HG03066 (cell line): ENCODE measurements around the gene TBX6.
"Not testable (repeated sequence)": the region's sequence is repeated elsewhere in the genome, so short reads cannot be mapped to it uniquely, and the experiment has no call there.

Experiments
- ATAC-seq: cut with Tn5 transposase; IDR thresholded peaks from one replicate; pipeline ENCODE4 v1.9.1; 2021; ENCODE audit warnings: low read depth; ENCODE audit not compliant: unreplicated experiment

TBX6 gene

DNA sequence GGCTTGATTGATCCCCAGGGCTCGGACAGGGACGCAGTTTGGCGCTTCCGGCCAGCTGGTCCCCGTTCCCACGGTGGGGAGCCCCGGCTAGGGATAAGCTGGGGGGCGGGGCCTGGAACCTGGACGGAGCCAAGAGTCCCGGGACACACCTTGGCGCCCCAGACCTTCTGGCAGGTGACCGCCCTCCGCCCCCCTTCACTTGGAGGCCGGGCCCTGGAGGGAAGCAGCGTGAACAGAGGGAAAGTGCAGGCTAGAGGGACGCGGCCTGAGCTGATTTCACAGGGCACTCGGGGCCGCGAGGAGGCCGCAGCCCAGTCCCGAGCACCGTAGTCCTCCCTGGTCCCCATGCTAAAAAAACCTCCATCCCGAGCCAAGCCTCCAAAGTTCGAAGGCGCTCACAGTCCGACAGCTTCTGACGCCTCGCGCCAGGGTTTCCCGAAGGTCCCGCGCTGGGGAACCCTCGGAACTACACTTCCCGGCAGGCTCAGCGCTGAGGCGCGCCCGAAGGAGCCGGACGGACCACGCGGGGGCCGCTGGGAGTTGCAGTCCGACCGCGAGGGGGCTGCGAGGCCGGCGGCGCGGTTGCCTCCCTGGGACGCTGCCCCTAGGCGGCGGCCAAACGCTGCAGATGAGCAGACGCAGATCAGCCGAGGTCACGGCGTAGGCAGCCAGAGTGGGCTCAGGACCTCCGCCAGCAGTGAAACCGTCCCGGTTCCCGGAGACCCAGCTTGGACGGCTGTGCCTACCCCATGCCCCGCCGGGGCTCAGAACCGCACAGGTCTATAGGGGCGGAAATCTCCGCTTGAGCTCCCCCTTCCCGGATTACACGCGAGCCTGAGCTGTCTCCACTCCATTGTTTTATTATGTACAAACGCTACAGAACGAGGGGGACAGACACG is at the start of gene TBX6:
TSS of gene TBX6 (minus strand) at position 451 of the 899 bp plus-strand sequence. CDS start 731 bp downstream, outside the sequence.
- ATAC-seq, result peak; percentile 59

DNA sequence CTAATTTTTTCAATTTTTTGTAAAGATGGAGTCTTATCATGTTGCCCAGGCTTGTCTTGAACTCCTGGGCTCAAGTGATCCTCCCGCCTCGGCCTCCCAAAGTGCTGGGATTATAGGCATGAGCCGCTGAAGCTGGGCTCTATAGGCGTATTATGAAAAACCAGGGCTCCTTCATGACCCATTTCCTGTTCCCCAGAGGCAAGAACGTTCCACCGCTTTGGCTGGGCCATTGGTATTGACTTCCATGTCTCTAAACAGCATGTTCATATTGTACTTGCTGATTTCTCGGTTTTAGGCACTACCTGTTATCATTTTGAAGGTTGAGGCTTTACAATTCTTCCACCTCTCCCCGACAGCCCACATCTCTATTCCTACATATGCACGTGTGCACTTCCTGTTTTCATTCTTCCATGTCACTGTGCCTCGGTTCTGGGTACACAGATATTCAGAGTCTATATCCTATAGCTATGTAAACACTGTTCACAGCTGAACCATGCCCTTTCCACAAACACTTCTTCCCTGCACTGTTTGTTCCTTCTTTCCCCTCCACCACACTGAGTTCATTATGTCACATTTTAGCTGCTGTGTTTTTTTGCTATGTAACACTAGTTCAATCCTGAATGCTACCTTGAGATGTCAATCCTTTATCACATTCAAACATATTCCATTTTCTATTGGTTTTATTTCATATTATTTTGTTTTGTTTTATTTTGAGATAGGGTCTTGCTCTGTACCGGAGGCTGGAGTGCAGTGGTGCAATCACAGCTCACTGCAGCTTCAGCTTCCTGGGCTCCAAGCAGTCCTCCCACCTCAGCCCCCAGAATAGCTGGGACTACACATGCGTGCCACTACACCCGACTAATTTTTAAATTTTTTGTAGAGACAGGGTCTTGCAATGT is 48.1 kb upstream of the TBX6 start:
- no peak for ATAC-seq

DNA sequence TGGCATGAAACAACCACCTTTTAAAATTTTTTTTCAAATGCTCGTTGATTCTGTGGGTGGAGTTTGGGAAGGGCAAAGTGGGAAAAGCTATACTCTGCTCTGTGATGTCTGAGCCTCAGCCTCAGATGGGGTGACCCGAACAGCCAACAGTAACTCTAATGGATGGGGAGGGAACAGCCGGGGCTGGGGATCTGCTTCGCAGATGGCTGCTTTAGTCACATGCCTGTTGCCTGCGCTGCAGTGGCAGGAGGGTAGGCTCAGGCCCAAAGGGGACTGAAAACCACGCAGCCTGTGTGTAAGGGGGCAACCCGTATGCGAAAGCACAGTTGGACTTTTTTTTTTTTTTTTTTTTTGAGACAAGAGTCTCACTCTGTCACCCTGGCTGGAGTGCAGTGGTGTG is 46.2 kb upstream of the TBX6 start:
- no peak for ATAC-seq

DNA sequence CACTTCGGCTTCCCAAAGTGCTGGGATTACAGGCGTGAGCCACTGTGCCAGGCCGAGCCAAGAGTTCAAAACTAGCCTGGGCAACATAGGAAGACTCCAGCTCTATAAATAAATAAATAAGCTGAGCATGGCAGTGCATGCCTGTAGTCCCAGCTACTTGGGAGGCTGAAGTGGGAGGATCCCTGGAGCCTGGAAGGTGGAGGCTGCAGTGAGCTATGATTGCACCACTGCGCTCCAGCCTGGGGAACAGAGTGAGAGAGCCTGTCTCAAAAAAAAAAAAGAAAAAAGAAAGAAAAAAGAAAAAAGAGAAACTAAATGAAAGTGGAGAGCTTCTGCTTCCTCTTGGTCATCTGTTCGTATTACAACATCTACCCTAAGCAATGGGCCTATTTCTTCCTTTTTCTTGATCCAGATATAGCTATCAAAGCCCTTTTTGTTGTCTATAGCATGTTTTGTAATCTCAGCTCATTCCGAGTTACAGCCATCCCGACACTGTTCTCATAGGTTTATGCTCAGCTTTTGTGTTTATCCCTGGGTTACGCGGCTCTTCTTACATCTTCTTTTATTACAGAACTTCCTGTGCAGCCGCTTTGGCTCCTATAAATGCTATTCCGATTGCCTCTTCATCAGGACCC is 45.4 kb upstream of the TBX6 start:
- ATAC-seq, result no peak

DNA sequence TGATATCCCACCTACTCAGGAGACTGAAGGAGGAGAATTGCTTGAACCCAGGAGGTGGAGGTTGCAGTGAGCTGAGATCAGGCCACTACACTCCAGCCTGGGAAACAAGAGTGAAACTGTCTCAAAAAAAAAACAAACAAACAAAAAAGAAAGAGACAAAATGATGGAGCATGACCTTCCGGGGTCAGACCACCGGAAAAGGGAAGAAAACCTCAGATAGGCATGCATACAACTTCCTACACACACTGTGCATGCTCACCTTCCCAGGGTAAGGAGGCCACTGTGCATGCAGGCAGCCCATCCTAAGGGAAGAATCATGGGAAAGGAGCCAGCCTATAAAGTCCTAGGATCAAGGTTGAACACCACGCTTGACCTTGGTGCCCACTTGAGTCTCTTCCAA is 40.9 kb upstream of the TBX6 start:
- no peak for ATAC-seq

DNA sequence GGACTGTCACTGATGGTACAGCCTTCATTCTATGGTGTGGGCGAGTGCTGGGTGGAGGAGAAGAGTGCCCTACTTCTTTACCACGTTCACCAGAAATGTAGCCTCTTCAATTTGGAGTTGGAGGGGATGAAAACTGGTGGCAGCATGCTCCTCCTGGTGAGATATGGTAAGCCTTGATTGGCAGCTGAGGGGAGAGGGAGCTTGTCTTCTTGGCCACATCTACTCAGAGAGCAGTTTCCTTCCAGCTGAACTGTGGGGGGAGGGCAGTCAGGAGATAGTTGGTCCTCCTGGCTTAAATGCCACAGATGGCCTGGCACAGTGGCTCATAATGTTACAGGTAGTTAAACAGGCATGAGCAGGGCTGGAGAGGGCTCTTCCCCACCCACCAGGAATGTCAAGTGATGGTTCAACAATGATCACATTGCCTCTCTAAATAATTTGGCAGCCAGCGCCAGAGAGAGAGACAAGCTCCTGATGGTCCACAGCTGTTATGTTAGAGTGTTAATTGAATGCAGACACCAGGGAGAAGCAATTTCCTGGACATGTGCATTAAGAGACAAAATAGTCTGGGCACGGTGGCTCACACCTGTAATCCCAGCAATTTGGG is 40.2 kb upstream of the TBX6 start:
- no peak for ATAC-seq

DNA sequence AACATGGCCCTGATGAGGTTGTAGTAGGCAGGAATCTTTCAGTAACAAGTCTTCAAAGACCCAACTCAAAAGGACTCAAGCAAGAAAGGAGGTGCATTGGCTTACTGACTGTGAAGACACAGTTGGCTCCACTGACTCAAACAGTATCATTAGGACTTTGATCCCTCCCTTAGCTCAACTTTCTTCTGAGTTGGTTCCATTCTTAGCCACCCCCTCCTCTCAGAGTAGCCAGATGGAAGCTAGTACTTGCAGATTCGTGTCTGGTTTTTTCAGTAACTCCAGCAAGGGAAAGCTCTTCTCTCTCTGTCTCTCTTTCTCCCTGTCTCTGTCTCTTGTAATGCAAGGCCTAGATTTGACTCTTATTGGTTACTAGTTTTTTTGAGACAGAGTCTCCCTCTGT is 36.3 kb upstream of the TBX6 start:
- no peak for ATAC-seq

DNA sequence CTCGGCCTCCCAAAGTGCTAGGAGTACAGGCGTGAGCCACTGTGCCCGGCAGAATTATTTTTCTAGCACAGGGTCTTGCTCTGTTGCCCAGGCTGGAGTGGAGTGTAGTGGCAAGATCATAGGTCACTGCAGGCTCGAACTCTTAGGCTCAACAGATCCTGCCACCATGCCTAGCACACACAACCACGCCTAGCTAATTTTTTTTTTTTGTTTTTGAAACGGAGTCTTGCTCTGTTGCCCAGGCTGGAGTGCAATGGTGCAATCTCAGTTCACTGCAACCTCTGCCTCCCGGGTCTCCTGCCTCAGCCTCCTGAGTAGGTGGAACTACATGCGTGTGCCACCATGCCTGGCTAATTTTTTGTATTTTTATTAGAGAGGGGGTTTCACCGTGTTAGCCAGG is 34.0 kb upstream of the TBX6 start:
- ATAC-seq, result not testable (repeated sequence)

DNA sequence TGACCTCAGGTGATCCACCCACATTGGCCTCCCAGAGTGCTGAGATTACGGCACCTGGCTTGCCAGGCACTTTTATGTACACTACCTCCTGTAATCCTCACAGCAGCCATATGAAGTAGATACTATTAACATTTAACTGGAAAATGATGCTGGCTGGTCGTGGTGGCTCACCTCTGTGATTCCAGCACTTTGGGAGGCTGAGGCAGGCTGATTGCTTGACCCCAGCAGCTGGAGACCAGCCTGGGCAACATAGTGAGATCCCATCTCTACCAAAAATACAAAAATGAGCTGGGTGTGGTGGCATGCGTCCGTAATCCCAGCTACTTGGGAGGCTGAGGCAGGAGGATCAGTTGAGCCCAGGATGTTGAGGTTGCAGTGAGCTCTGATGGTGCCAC is 33.3 kb upstream of the TBX6 start:
- ATAC-seq, result no peak

- no peak for ATAC-seq
Observed at GRCh38 chr16:30122604-30123160, 31.0 kb upstream of the TBX6 start.

GRCh38 chr16:30121741-30122571 is 30.2 kb upstream of the TBX6 start:
- ATAC-seq, result no peak

DNA sequence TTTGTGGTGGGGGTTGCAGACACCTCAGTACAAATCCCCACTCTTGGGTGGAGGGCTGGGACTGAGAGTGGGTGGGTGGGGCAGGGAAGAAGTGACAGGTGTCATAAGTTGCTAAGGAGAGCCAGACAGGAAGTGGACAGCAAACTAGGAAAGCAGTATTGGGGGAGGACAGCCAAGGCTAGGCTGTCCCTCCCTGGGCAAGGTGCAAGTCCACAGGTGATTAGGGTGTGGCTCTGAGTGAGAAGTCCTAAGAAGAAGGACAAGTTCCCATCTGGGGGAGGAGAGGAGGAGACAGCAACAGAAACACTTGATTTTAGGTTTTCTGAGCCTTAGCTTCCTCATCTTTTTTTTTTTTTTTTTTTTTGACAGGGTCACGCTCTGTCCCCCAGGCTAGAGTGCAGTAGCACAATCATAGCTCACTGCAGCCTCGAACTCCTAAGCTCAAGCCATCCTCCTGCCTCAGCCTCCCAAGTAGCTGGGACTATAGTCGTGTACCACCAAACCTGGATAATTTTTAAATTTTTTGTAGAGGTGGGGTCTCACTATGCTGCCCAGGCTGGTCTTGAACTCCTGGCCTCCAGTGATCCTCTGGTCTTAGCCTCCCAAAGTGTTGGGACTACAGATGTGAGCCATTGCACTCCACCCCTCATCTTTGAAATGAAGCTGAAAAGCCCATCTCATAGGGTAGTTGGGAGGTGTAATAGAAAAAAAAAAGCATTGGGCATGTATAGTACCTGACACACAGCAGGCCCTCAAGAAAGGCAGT is 28.8 kb upstream of the TBX6 start:
- no peak for ATAC-seq

DNA sequence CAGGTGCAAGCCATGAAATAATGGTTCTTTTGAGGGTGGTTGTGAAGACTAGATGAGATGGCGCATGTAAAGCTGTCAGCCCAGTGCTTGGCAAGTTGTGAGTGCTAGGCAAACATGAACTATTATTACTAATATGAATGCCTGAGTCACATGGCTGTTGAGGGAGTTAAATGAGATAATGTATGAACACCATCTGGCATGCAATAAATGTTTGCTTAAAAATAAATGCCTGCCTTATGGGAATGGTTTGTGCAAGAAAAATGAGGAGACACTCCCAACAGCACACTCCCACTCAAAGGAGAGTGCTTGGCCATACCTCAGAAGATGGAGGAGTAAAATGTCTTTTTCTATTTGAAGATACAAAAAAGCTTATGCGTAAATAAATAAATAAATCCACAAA is 27.7 kb upstream of the TBX6 start:
- ATAC-seq, result no peak

DNA sequence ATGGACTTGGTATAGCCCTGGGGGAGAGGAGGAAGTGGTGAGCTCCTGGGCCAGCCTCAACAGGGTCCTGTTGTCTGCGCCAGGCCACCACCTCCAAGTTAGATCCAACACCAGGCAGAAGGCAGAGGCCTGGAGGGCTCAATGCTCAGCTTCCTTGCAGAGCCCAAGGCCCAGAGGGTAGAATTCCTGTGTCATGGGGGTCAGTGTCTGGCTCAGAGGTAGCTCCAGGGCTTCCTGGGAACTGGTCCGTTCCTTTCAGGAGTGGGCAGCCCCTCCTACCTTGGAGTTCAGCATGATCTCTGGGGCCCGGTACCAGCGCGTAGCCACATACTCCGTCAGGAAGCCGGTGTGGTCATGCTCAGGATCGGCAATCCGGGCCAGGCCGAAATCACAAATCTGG is 26.0 kb upstream of the TBX6 start:
- ATAC-seq, result no peak

- ATAC-seq, result no peak
Observed at GRCh38 chr16:30116291-30117207, 24.8 kb upstream of the TBX6 start.

DNA sequence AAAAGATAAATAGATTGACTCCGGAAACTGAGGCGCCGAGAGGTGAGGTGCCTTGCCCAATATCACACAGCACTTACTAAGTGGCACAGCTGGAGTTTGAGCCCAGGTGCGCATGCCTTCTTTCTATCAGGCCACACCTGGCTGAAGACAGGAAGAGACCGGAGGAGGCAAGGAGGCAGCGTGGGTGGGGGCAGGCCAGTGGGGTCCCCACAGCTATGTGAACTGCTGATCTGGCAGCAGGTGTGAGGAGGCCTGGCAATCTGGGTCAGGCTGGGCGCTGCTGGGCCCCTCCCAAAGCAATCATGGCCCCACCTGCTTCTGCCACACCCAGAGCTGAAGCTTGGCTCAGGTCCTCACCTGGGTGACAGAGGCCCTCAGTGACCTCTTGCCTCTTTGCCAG is 23.5 kb upstream of the TBX6 start:
- ATAC-seq, result no peak

GRCh38 chr16:30114833-30115232 is 23.1 kb upstream of the TBX6 start:
- not testable (repeated sequence) for ATAC-seq

- ATAC-seq, result no peak
Observed at GRCh38 chr16:30114411-30114810, 22.7 kb upstream of the TBX6 start.
